ENCODE measurements around the gene RBMS2.

Gene RBMS2

DNA sequence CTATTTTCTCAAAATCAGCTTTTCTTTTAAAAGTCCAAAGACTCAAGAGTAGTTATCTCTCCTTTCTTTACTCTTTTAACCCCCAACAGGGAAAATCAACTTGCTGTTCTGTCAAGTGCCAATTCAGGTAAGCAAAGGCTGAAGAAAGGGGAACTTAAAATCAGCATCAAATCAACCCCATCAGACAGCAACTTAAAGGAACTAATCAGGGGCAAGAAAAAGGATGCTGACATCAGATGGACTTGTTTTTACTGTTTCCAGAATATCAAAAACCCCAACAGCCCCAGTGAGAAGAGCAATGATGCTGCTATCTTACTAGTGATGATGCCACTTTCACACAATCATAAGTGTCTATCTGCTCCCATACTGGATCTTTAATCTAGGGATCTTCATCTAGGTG lies 105.1 kb downstream of the RBMS2 start:
- Histone ChIP-seq H3K36me3 (ENCODE audit: control insufficient read depth in 2 of 2, insufficient read depth in 2 of 2, low read length in 2 of 2) (peaks cover 5 to 17% of the 10 kb centered on the region in 2 donors), H3K27me3 (ENCODE audit: control insufficient read depth in 2 of 2, insufficient read depth in 2 of 2, low read length in 2 of 2) (no peaks in the 10 kb centered on the region), H3K9ac (ENCODE audit: low read depth in 1 of 2, low read length in 2 of 2) (no peak overlapping the region), H3K4me1 (ENCODE audit: control insufficient read depth in 2 of 2, insufficient read depth in 2 of 2, low read length in 2 of 2) (peaks cover 11 to 27% of the 10 kb centered on the region in 2 donors), H3K9me3 (ENCODE audit: control insufficient read depth in 2 of 2, low read length in 2 of 2) (no peaks in the 10 kb centered on the region), H3K27ac (ENCODE audit: low read depth in 2 of 2, low read length in 2 of 2) (no peak overlapping the region), H3K4me3 (ENCODE audit: low read length in 2 of 2) (no peak overlapping the region)

DNA sequence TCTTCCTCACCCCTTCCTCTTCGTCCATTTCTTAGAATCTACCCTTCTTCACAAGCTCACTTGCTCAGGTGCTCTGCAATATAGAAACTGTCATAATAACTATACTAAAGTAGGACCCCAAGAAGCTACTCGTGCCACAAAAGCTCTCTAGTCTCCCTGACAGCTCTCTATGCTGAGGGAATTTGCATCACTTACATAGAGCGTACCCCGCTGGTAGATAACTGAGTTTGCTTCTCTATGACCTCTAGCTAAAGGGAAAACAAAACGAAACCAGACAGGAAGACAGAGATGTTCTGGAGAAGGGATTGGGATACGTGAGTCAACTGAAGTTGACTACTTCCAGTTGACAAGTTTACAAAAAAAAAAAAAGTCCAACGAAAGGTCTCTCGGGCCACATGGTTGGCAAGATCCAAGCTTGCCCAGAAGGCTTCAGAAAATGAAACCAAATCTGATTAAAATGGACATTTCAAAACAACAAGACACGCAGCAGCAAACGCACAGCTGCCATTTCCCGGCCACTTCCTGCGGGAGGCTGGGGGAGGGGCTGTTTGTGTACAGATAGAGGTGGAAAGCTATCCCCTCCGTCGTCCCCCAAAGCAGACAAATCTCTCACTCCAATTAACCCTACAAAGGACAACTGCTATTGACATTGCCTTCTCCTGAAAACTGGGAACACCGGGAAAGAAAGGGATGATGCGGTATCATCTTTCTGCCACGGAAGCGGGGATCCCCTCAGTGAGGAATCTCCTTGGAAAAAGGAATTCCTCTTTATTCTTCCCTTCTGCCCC lies 107.2 kb downstream of the RBMS2 start:
- peak overlapping the region; percentile 86 to 94 for H3K27ac ChIP-seq (ENCODE audit: low read depth in 2 of 2, low read length in 2 of 2)
- peaks cover 2 to 10% of the 10 kb centered on the region in 2 donors for H3K36me3 ChIP-seq (ENCODE audit: control insufficient read depth in 2 of 2, insufficient read depth in 2 of 2, low read length in 2 of 2)
- H3K4me1 ChIP-seq (ENCODE audit: control insufficient read depth in 2 of 2, insufficient read depth in 2 of 2, low read length in 2 of 2), result peaks cover 30 to 43% of the 10 kb centered on the region in 2 donors
- peak overlapping the region; percentile 92 to 94 for H3K9ac ChIP-seq (ENCODE audit: low read depth in 1 of 2, low read length in 2 of 2)
- H3K9me3 ChIP-seq (ENCODE audit: control insufficient read depth in 2 of 2, low read length in 2 of 2), result no peaks in the 10 kb centered on the region
- H3K27me3 ChIP-seq (ENCODE audit: control insufficient read depth in 2 of 2, insufficient read depth in 2 of 2, low read length in 2 of 2), result no peaks in the 10 kb centered on the region
- peak overlapping the region; percentile 87 to 98 for H3K4me3 ChIP-seq (ENCODE audit: low read length in 2 of 2)

GRCh38 chr12:56629459-56630179 lies 108.0 kb downstream of the RBMS2 start:
- Histone ChIP-seq H3K27ac (ENCODE audit: low read depth in 2 of 2, low read length in 2 of 2) (peak overlapping the region; percentile 86 to 94), H3K4me1 (ENCODE audit: control insufficient read depth in 2 of 2, insufficient read depth in 2 of 2, low read length in 2 of 2) (peaks cover 35 to 47% of the 10 kb centered on the region in 2 donors), H3K27me3 (ENCODE audit: control insufficient read depth in 2 of 2, insufficient read depth in 2 of 2, low read length in 2 of 2) (no peaks in the 10 kb centered on the region)

DNA sequence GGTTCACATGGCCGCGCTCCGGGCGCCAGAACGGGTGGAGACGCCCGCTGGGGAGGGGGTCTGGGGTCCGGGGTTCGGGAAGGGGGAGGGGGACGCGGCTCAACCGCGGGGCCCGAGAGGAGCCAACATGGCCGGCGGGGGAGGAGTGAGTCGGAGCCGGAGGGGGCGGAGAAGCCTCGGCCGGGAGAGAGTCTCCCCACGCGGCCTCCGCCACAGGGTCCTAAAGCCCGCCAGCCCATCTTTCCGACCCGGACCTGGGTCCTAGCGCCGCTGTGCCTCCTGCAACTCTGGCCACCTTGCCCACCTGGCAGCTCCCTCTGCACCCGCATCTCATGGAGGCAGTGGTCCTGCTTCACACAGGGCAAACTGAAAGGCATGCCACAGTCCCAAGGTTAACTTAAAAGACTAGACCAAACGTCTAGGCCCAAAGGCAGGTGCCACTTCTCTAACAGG lies 108.6 kb downstream of the RBMS2 start, which contains the start of gene BAZ2A:
BAZ2A (minus strand) TSS at position 147 of the 453 bp plus-strand sequence. CDS start 12,796 bp downstream, outside the sequence.
- Histone ChIP-seq H3K4me1 (ENCODE audit: control insufficient read depth in 2 of 2, insufficient read depth in 2 of 2, low read length in 2 of 2) (peaks cover 36 to 48% of the 10 kb centered on the region in 2 donors), H3K9ac (ENCODE audit: low read depth in 1 of 2, low read length in 2 of 2) (peak within 1 kb of the TSS; percentile 92 to 94), H3K4me3 (ENCODE audit: low read length in 2 of 2) (peak within 1 kb of the TSS; percentile 87 to 98), H3K36me3 (ENCODE audit: control insufficient read depth in 2 of 2, insufficient read depth in 2 of 2, low read length in 2 of 2) (peaks cover 0 to 10% of the 10 kb centered on the region in 2 donors), H3K27me3 (ENCODE audit: control insufficient read depth in 2 of 2, insufficient read depth in 2 of 2, low read length in 2 of 2) (no peaks in the 10 kb centered on the region), H3K9me3 (ENCODE audit: control insufficient read depth in 2 of 2, low read length in 2 of 2) (no peaks in the 10 kb centered on the region), H3K27ac (ENCODE audit: low read depth in 2 of 2, low read length in 2 of 2) (peak within 1 kb of the TSS; percentile 86 to 94)

More at GRCh38 chr12:56629459-56630179, 108.0 kb downstream of the RBMS2 start:
- Histone ChIP-seq H3K9ac (ENCODE audit: low read depth in 1 of 2, low read length in 2 of 2) (peak overlapping the region; percentile 92 to 94), H3K4me3 (ENCODE audit: low read length in 2 of 2) (peak overlapping the region; percentile 87 to 98), H3K9me3 (ENCODE audit: control insufficient read depth in 2 of 2, low read length in 2 of 2) (no peaks in the 10 kb centered on the region), H3K36me3 (ENCODE audit: control insufficient read depth in 2 of 2, insufficient read depth in 2 of 2, low read length in 2 of 2) (peaks cover 0 to 10% of the 10 kb centered on the region in 2 donors)

- Histone ChIP-seq H3K9me3 (ENCODE audit: control insufficient read depth in 2 of 2, low read length in 2 of 2) (no peaks in the 10 kb centered on the region), H3K9ac (ENCODE audit: low read depth in 1 of 2, low read length in 2 of 2) (peak overlapping the region; percentile 56 to 62), H3K27ac (ENCODE audit: low read depth in 2 of 2, low read length in 2 of 2) (peak overlapping the region; percentile 60 to 71), H3K4me3 (ENCODE audit: low read length in 2 of 2) (peak overlapping the region; percentile 60 to 64), H3K27me3 (ENCODE audit: control insufficient read depth in 2 of 2, insufficient read depth in 2 of 2, low read length in 2 of 2) (no peaks in the 10 kb centered on the region), H3K4me1 (ENCODE audit: control insufficient read depth in 2 of 2, insufficient read depth in 2 of 2, low read length in 2 of 2) (peaks cover 43 to 59% of the 10 kb centered on the region in 2 donors), H3K36me3 (ENCODE audit: control insufficient read depth in 2 of 2, insufficient read depth in 2 of 2, low read length in 2 of 2) (no peaks in the 10 kb centered on the region)
Observed at GRCh38 chr12:56631790-56632700, 110.4 kb downstream of the RBMS2 start.

- Histone ChIP-seq H3K9ac (ENCODE audit: low read depth in 1 of 2, low read length in 2 of 2) (peak overlapping the region; percentile 56 to 62), H3K4me1 (ENCODE audit: control insufficient read depth in 2 of 2, insufficient read depth in 2 of 2, low read length in 2 of 2) (peaks cover 43 to 67% of the 10 kb centered on the region in 2 donors), H3K9me3 (ENCODE audit: control insufficient read depth in 2 of 2, low read length in 2 of 2) (no peaks in the 10 kb centered on the region), H3K4me3 (ENCODE audit: low read length in 2 of 2) (peak overlapping the region; percentile 60 to 91), H3K36me3 (ENCODE audit: control insufficient read depth in 2 of 2, insufficient read depth in 2 of 2, low read length in 2 of 2) (peaks cover 4 to 7% of the 10 kb centered on the region in 2 donors), H3K27ac (ENCODE audit: low read depth in 2 of 2, low read length in 2 of 2) (peak overlapping the region; percentile 60 to 71), H3K27me3 (ENCODE audit: control insufficient read depth in 2 of 2, insufficient read depth in 2 of 2, low read length in 2 of 2) (no peaks in the 10 kb centered on the region)
Observed at GRCh38 chr12:56632701-56633467, 111.3 kb downstream of the RBMS2 start.

DNA sequence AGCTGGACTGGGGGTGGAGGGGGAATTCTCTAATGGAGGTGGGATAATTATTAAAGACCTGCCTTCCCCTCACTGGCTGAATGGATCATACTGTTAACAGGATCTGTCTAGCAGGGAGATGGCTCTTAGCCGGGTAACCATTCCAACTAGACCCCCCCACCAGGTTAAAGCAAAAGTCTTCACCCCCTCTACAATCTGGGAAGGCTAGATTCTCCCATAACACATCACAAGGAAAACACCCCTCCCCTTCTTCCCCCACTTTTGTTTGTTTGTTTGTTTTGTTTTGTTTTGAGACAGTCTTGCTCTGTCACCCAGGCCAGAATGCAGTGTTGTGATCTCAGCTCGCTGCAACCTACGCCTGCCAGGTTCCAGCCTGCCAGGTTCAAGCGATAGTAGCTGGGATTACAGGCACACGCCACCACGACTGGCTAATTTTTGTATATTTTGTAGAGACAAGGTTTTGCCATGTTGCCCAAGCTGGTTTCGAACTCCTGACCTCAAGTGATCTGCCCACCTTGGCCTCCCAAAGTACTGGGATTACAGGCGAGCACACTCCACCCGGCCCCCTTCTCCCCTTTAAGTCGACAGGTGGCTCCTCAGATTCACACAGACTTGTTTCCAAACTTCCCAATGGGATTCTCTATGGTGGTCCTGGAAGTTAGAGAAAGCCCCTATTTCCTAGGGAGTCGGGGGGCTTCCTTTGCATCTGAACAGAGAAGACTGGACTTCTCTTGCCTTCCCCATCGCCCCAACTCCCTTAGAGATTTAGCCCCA lies 112.0 kb downstream of the RBMS2 start:
- H3K27ac ChIP-seq (ENCODE audit: low read depth in 2 of 2, low read length in 2 of 2), result peak overlapping the region; percentile 97 to 99
- peak overlapping the region; percentile 91 to 92 for H3K9ac ChIP-seq (ENCODE audit: low read depth in 1 of 2, low read length in 2 of 2)
- no peaks in the 10 kb centered on the region for H3K27me3 ChIP-seq (ENCODE audit: control insufficient read depth in 2 of 2, insufficient read depth in 2 of 2, low read length in 2 of 2)
- H3K4me3 ChIP-seq (ENCODE audit: low read length in 2 of 2), result peak overlapping the region; percentile 76 to 91
- peaks cover 11 to 14% of the 10 kb centered on the region in 2 donors for H3K36me3 ChIP-seq (ENCODE audit: control insufficient read depth in 2 of 2, insufficient read depth in 2 of 2, low read length in 2 of 2)
- H3K9me3 ChIP-seq (ENCODE audit: control insufficient read depth in 2 of 2, low read length in 2 of 2), result no peaks in the 10 kb centered on the region
- peaks cover 43 to 62% of the 10 kb centered on the region in 2 donors for H3K4me1 ChIP-seq (ENCODE audit: control insufficient read depth in 2 of 2, insufficient read depth in 2 of 2, low read length in 2 of 2)

DNA sequence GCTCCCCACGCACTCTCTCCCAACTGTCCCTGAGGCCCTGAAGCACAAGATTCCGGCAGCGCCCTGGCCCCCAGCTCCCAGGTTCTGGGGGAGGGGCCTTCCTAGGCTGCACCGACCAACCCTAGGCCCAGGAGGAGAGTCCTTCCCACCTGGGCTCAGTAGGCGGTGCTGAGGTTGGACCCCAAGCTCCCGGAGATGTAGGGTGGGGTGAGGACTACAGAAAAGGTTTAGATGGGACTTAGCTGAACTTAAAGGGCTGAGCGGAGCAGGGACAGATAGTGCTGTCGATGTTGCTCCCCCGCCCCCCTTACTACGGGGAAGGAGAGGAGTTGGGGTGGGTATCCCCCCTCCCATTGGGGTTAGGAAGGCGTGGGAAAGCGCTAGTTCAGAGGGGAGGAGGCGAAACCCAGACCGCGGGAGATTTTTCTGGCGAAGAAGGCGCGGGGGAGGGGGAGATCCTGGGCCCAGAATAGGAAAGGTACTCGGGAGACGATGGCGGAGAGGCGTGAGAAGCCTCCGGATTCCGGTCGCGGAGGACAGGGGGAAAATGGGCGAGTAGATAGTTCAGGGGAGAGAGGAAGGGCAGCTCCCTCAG lies 112.7 kb downstream of the RBMS2 start:
- Histone ChIP-seq H3K4me1 (ENCODE audit: control insufficient read depth in 2 of 2, insufficient read depth in 2 of 2, low read length in 2 of 2) (peaks cover 43 to 57% of the 10 kb centered on the region in 2 donors), H3K27me3 (ENCODE audit: control insufficient read depth in 2 of 2, insufficient read depth in 2 of 2, low read length in 2 of 2) (no peaks in the 10 kb centered on the region), H3K9me3 (ENCODE audit: control insufficient read depth in 2 of 2, low read length in 2 of 2) (no peaks in the 10 kb centered on the region), H3K36me3 (ENCODE audit: control insufficient read depth in 2 of 2, insufficient read depth in 2 of 2, low read length in 2 of 2) (peaks cover 18 to 20% of the 10 kb centered on the region in 2 donors), H3K4me3 (ENCODE audit: low read length in 2 of 2) (peak overlapping the region; percentile 76 to 91), H3K27ac (ENCODE audit: low read depth in 2 of 2, low read length in 2 of 2) (peak overlapping the region; percentile 97 to 99), H3K9ac (ENCODE audit: low read depth in 1 of 2, low read length in 2 of 2) (peak overlapping the region; percentile 91 to 92)

All from mucosa of rectum (tissue), 2 donors.